WTC11 (cell line): ENCODE results near the gene PRR18. TPM values are rescaled to one million over a fixed set of nuclear protein-coding genes. Genes with fewer than 3 reads are reported as not detected.

Experiments used
- ARID4B ChIP-seq: sonication (generic); formaldehyde crosslinking; IDR thresholded peaks from 2 replicates; pipeline ENCODE4 v1.8.0; 2023; ENCODE audit warnings: missing genetic modification reagents, mild to moderate bottlenecking, borderline replicate concordance
- E2F4 ChIP-seq: sonication (generic); formaldehyde crosslinking; IDR thresholded peaks from 2 replicates; pipeline ENCODE4 v1.8.1; 2022; ENCODE audit warnings: low read depth, mild to moderate bottlenecking, moderate library complexity, missing genetic modification reagents, borderline replicate concordance
- E2F5 ChIP-seq: sonication (generic); formaldehyde crosslinking; IDR thresholded peaks from 2 replicates; pipeline ENCODE4 v1.8.1; 2022; ENCODE audit warnings: mild to moderate bottlenecking, moderate library complexity, missing genetic modification reagents
- EMX1 ChIP-seq: fragments of 250-450 bp; sonication (Bioruptor Pico); IDR thresholded peaks from 2 replicates; pipeline ENCODE4 v1.8.0; 2021; ENCODE audit warnings: mild to moderate bottlenecking
- ERG ChIP-seq: fragments of 250-450 bp; sonication (Bioruptor Pico); IDR thresholded peaks from 2 replicates; pipeline ENCODE4 v1.8.0; 2021; ENCODE audit warnings: mild to moderate bottlenecking
- FOXP4 ChIP-seq: sonication (generic); formaldehyde crosslinking; IDR thresholded peaks from 2 replicates; pipeline ENCODE4 v1.8.0; 2022; ENCODE audit warnings: mild to moderate bottlenecking, missing genetic modification reagents
- GABPB1 ChIP-seq: sonication (generic); formaldehyde crosslinking; IDR thresholded peaks from 2 replicates; pipeline ENCODE4 v1.8.1; 2023; ENCODE audit warnings: mild to moderate bottlenecking, missing genetic modification reagents
- HMGA2 ChIP-seq: fragments of 250-450 bp; sonication (Bioruptor Pico); IDR thresholded peaks from 2 replicates; pipeline ENCODE4 v1.4.0; 2021; ENCODE audit warnings: mild to moderate bottlenecking, moderate library complexity
- HMGXB4 ChIP-seq: sonication (generic); formaldehyde crosslinking; IDR thresholded peaks from 2 replicates; pipeline ENCODE4 v1.8.1; 2023; ENCODE audit warnings: mild to moderate bottlenecking, moderate library complexity, missing genetic modification reagents
- IRF2 ChIP-seq: sonication (generic); formaldehyde crosslinking; IDR thresholded peaks from 2 replicates; pipeline ENCODE4 v1.8.0; 2022; ENCODE audit warnings: low read depth, missing genetic modification reagents, borderline replicate concordance
- MAX ChIP-seq: sonication (generic); formaldehyde crosslinking; IDR thresholded peaks from 2 replicates; pipeline ENCODE4 v1.8.0; 2022; ENCODE audit warnings: mild to moderate bottlenecking, missing genetic modification reagents
- NFE2L1 ChIP-seq: sonication (generic); formaldehyde crosslinking; IDR thresholded peaks from 2 replicates; pipeline ENCODE4 v1.8.1; 2023; ENCODE audit warnings: missing genetic modification reagents
- PRDM15 ChIP-seq: sonication (generic); formaldehyde crosslinking; IDR thresholded peaks from 2 replicates; pipeline ENCODE4 v1.8.0; 2022; ENCODE audit warnings: missing genetic modification reagents
- PREB ChIP-seq: sonication (generic); formaldehyde crosslinking; IDR thresholded peaks from 2 replicates; pipeline ENCODE4 v1.8.1; 2022; ENCODE audit warnings: mild to moderate bottlenecking, missing genetic modification reagents, moderate library complexity, borderline replicate concordance
- TEAD1 ChIP-seq: sonication (generic); formaldehyde crosslinking; IDR thresholded peaks from 2 replicates; pipeline ENCODE4 v1.8.0; 2022; ENCODE audit warnings: mild to moderate bottlenecking, missing genetic modification reagents
- ZBTB43 ChIP-seq: sonication (generic); formaldehyde crosslinking; IDR thresholded peaks from 2 replicates; pipeline ENCODE4 v1.8.1; 2023; ENCODE audit warnings: mild to moderate bottlenecking, missing genetic modification reagents
- ZNF121 ChIP-seq: sonication (generic); formaldehyde crosslinking; IDR thresholded peaks from 2 replicates; pipeline ENCODE4 v1.8.0; 2023; ENCODE audit warnings: missing genetic modification reagents
- ZNF263 ChIP-seq: sonication (generic); formaldehyde crosslinking; IDR thresholded peaks from 2 replicates; pipeline ENCODE4 v1.8.1; 2022; ENCODE audit warnings: low read depth, mild to moderate bottlenecking, moderate library complexity, missing genetic modification reagents
- ZNF423 ChIP-seq: fragments of 250-450 bp; sonication (Bioruptor Pico); IDR thresholded peaks from 2 replicates; pipeline ENCODE4 v2.1.2; 2022; ENCODE audit warnings: mild to moderate bottlenecking, moderate library complexity
- total RNA-seq: library from RNA; stranded (reverse); gene quantifications from 3 replicates; pipeline ENCODE4 v1.2.3, GENCODE V29; 2021

Gene PRR18
- total RNA-seq, 1 experiment from 2014 or later, result 0.52 TPM

GRCh38 chr6:166342349-166343149, 34.4 kb upstream of the PRR18 start, which contains the start of gene SFT2D1 (continued):
- TF ChIP-seq ARID4B (CRISPR knock-in tag), result peak; percentile 61; the same call in 1 of the 2 replicates
- no peak for TF ChIP-seq EMX1 (CRISPR knock-in tag)
- TF ChIP-seq HMGXB4 (CRISPR knock-in tag), result no peak
- TF ChIP-seq FOXP4 (CRISPR knock-in tag), result peak; percentile 83; the same call in 1 of the 2 replicates
- no peak for TF ChIP-seq ERG (CRISPR knock-in tag)
- no peak for TF ChIP-seq PREB (CRISPR knock-in tag)
- 0 out of 2 replicates have a peak, but pooled peaks have one; percentile 83 for TF ChIP-seq ZBTB43
- no peak; the same call in 1 of the 2 replicates for TF ChIP-seq PRDM15 (CRISPR knock-in tag)
- TF ChIP-seq ZNF121 (CRISPR knock-in tag), result peak; percentile 94
- TF ChIP-seq IRF2 (CRISPR knock-in tag), result no peak
- peak; percentile 47; the same call in 1 of the 2 replicates for TF ChIP-seq TEAD1 (CRISPR knock-in tag)
- TF ChIP-seq E2F5 (CRISPR knock-in tag), result no peak
- TF ChIP-seq E2F4, result peak; percentile 32; the same call in 1 of the 2 replicates
- TF ChIP-seq NFE2L1 (CRISPR knock-in tag), result no peak
- TF ChIP-seq ZNF423, result no peak
- peak; percentile 66 for TF ChIP-seq GABPB1
- TF ChIP-seq ZNF263, result no peak
- no peak for TF ChIP-seq HMGA2
- TF ChIP-seq MAX (CRISPR knock-in tag), result peak; percentile 75
